K562 (cell line): ENCODE data around the gene KRT75. TPM values are rescaled to one million over a fixed set of nuclear protein-coding genes. Genes with fewer than 3 reads are reported as not detected.
A peak's percentile ranks its signal among the peaks of the same experiment; 100 is the strongest.

Experiments used
- ATAC-seq: fragments of 200-7000 bp; cut with Tn5 transposase; 3 replicates; pipeline ENCODE4 v1.9.1; 2020; ENCODE audit warnings: moderate library complexity
- BruUV-seq: library from RNA; stranded (reverse); fragments of 400-500 nt; replicated peaks from 2 replicates; lab custom pipeline; 2021; lab: Mats Ljungman, UMichigan
- CTCF ChIA-PET: fragments of 300-600 bp; formaldehyde crosslinking; extraction: SDS; loops from one replicate; lab custom pipeline; 2021; ENCODE audit warnings: low intra/inter-chr PET ratio; lab: Yijun Ruan, JAX
- POLR2A ChIA-PET: fragments of 300-600, 350-650 bp; sonication (Branson Sonifier 250); formaldehyde crosslinking; extraction: SDS; loops from one replicate; lab custom pipeline; 2021; ENCODE audit warnings: antibody characterized with exemption, inconsistent platforms; lab: Yijun Ruan, JAX
- DNase-seq, 4 experiments: peaks; one replicate each; pipeline versions ENCODE4 v3.0.0 to v3.0.0-alpha.2; 2011 to 2018; ENCODE audit warnings: low spot score in 3 of 4, mixed read lengths in 3 of 4; ENCODE audit errors: extremely low read depth in 1 of 4
- FAIRE-seq: peaks from 2 replicates; lab custom pipeline; 2011; peaks lifted over from hg19 to GRCh38; lab: Jason Lieb, UNC
- H2AFZ ChIP-seq: 2 replicates; pipeline ENCODE4 v1.6.0; 2011; ENCODE audit warnings: low read depth, low read length, control low read depth, inconsistent platforms
- H3K27ac ChIP-seq: fragments of 200-600 bp; 3 replicates; pipeline ENCODE4 v1.8.0; 2011; ENCODE audit warnings: low read depth, mild to moderate bottlenecking, control low read depth, inconsistent platforms, low read length, moderate library complexity, mixed read lengths; ENCODE audit errors: extremely low read depth
- H3K27me3 ChIP-seq, 2 experiments: fragments of 300-600 bp in 1 of 2; 2 replicates in 1 of 2; 3 replicates in 1 of 2; pipeline versions ENCODE4 v1.6.0 to v1.8.0; 2011; ENCODE audit warnings: inconsistent platforms in 2 of 2, low read length in 2 of 2, mild to moderate bottlenecking in 1 of 2, mixed read lengths in 1 of 2, moderate library complexity in 1 of 2; ENCODE audit not compliant: control insufficient read depth in 2 of 2, insufficient read depth in 2 of 2
- H3K36me3 ChIP-seq: fragments of 300-600 bp; 3 replicates; pipeline ENCODE4 v1.8.0; 2011; ENCODE audit warnings: mild to moderate bottlenecking, low read length, inconsistent platforms; ENCODE audit not compliant: control insufficient read depth, insufficient read depth
- H3K4me1 ChIP-seq, 2 experiments: fragments of 200-600 bp in 1 of 2; replicated peaks in 1 of 2; 2 replicates in 1 of 2; 3 replicates in 1 of 2; pipeline versions ENCODE4 v1.5.1 to v1.8.0; 2011; ENCODE audit warnings: inconsistent platforms in 2 of 2, low read length in 2 of 2, mild to moderate bottlenecking in 1 of 2, mixed read lengths in 1 of 2, moderate library complexity in 1 of 2; ENCODE audit not compliant: control insufficient read depth in 2 of 2, insufficient read depth in 2 of 2
- H3K4me2 ChIP-seq: 2 replicates; pipeline ENCODE4 v1.6.1; 2011; ENCODE audit warnings: low read length, control low read depth, inconsistent platforms, mixed read lengths; ENCODE audit not compliant: insufficient read depth
- H3K4me3 ChIP-seq: fragments of 200-600 bp; sonication (generic), shearing (Covaris generic); 2 replicates; pipeline ENCODE4 v1.5.1; 2016; ENCODE audit warnings: control low read depth, inconsistent platforms
- H3K79me2 ChIP-seq: fragments of 200-600 bp; 3 replicates; pipeline ENCODE4 v1.8.0; 2011; ENCODE audit warnings: low read length, inconsistent platforms; ENCODE audit not compliant: control insufficient read depth, insufficient read depth
- H3K9ac ChIP-seq, 2 experiments: 2 replicates each; pipeline versions ENCODE4 v1.6.0 to v1.6.1; 2011; ENCODE audit warnings: low read depth in 2 of 2, low read length in 2 of 2, control low read depth in 1 of 2, inconsistent platforms in 1 of 2, mild to moderate bottlenecking in 1 of 2, mixed read lengths in 1 of 2; ENCODE audit not compliant: insufficient read depth in 1 of 2
- H3K9me1 ChIP-seq: one replicate; pipeline ENCODE4 v1.6.0; 2011; ENCODE audit warnings: inconsistent platforms, mild to moderate bottlenecking, low read length, moderate library complexity; ENCODE audit not compliant: control insufficient read depth, insufficient read depth
- H3K9me3 ChIP-seq: replicated peaks from 2 replicates; pipeline ENCODE4 v1.5.1; 2011; ENCODE audit warnings: low read depth, low read length, inconsistent platforms; ENCODE audit not compliant: control insufficient read depth, insufficient read depth
- H4K20me1 ChIP-seq: replicated peaks from 2 replicates; pipeline ENCODE4 v1.6.1; 2011; ENCODE audit warnings: low read length, inconsistent platforms, mixed read lengths; ENCODE audit not compliant: control insufficient read depth, insufficient read depth
- E2F5 ChIP-seq: sonication (generic); formaldehyde crosslinking; IDR thresholded peaks from 2 replicates; pipeline ENCODE4 v1.8.0; 2022; ENCODE audit warnings: mild to moderate bottlenecking, missing genetic modification reagents
- FOSL1 ChIP-seq: fragments of 200-800 bp; sonication (Bioruptor generic); conservative IDR thresholded peaks from 2 replicates; pipeline ENCODE4 v1.6.1; 2016; ENCODE audit warnings: missing genetic modification characterization, missing compliant biosample characterization
- MCM7 ChIP-seq, 2 experiments: fragments of 450-650 bp; IDR thresholded peaks; 2 replicates each; pipeline ENCODE4 v1.6.1; 2016 to 2018
- NFE2 ChIP-seq: IDR thresholded peaks from 2 replicates; pipeline ENCODE4 v1.6.1; 2014; ENCODE audit warnings: antibody characterized with exemption, low read depth
- NFIC ChIP-seq: fragments of 450-650 bp; IDR thresholded peaks from 2 replicates; pipeline ENCODE4 v1.6.1; 2017; ENCODE audit warnings: mild to moderate bottlenecking, inconsistent platforms
- TCFL5 ChIP-seq: fragments of 250-450 bp; sonication (Bioruptor Pico); conservative IDR thresholded peaks from 2 replicates; pipeline ENCODE4 v1.6.1; 2021; ENCODE audit warnings: mild to moderate bottlenecking, moderate library complexity, matching md5 sums
- WGBS: fragments of 100-300 bp; shearing (Covaris generic); methylation state at CpG from one replicate; pipeline ENCODE4 v1.1.6; 2016; ENCODE audit warnings: low coverage, mixed read lengths; ENCODE audit not compliant: insufficient coverage; ENCODE audit errors: missing lambda C conversion rate; 5-methylcytosine and 5-hydroxymethylcytosine counted together
- in situ Hi-C: fragments of 300-500 bp; cut with MboI; formaldehyde crosslinking; loops from 4 replicates; pipeline ENCODE4 v1.15.0; 2018; ENCODE audit warnings: inconsistent platforms, mixed read lengths
- intact Hi-C: fragments of 100-400 bp; cut with micrococcal nuclease; formaldehyde crosslinking; loops from 2 replicates; pipeline ENCODE4 v1.14.2; 2022
- polyA plus RNA-seq, 8 experiments: library from polyadenylated mRNA; depleted of rRNA in 4 of 8; stranded (reverse) in 5 of 8; unstranded in 3 of 8; fragments of >200 nt; fragmentation: Nextera tagmentation in 2 of 8; fragmentation: Illumina TruSeq in 1 of 8; extraction: Ambion mirVana in 2 of 8; extraction: Trizol in 1 of 8; gene quantifications; 2 replicates each; pipeline versions ENCODE4 v1.2.1 to v1.2.3, GENCODE V29; 2011 to 2014; ENCODE audit warnings: inconsistent platforms in 1 of 8, missing spikeins in 1 of 8
- total RNA-seq, 7 experiments: library from RNA; depleted of rRNA in 6 of 7; stranded (reverse); fragments of >200 nt in 6 of 7; fragmentation: Illumina TruSeq in 2 of 7; extraction: Trizol in 2 of 7; gene quantifications; 2 replicates each; pipeline versions ENCODE4 v1.2.1 to v1.2.3, GENCODE V29; 2011 to 2021; ENCODE audit warnings: low replicate concordance in 1 of 7
- TF ChIP-seq, protein P1 (sequence below): fragments of 450-650 bp; IDR thresholded peaks from 2 replicates; pipeline ENCODE4 v1.6.1; 2018; ENCODE audit not compliant: partially characterized antibody
- TF ChIP-seq, protein P2 (sequence below): fragments of 450-650 bp; conservative IDR thresholded peaks from 2 replicates; pipeline ENCODE4 v1.6.1; 2016; ENCODE audit warnings: missing genetic modification characterization, low read depth, mild to moderate bottlenecking, control low read depth, missing compliant biosample characterization

KRT75 gene
- total and polyA plus RNA-seq, 9 of the 15 experiments (the other 6 are each of a cell fraction or from before 2014, with no cell fraction given): not detected

DNA sequence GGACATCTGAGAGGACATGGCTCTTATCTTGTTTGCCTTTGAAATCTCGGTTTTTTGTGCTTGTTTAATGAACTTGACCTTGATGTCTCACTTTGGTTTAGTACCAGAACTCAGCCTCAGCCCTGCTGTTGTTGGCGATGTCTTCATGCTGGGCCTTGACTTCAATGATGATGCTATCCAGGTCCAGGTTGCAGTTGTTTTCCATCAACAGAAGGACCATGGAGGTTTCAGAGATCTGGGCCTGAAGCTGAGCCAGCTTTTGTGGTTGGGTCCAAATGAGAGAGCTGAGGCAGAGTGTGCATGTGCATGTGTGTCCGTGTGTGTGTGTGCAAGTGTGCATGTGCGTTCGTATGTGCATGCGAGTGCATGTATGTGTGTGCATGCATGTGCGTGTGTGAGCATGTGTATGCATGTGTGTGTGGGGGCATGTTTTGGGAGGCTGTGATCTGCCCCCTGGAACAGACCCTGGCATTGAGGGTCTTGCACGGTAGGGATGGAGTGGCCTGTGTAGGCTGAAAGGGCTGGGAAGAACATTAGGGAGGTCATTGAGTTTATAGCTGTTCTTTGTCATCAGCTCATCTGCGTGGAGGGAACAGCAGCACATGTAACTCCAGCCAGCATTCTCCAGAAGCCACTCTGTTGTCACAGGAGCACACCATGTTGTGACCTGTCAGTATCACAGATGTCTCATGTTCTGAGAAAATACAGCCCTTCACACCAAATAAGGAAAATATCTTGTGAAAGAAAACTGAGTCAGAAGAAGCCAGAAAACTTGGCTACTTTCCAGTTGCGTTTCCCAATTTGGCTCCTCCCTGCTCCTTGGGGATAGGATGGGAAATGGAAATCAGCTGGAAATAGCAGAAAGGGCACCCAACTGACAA, 18.1 kb downstream of the KRT75 start:
- peaks cover 0 to 25% of the 10 kb centered on the region in 2 experiments; a peak in 2 of 5 replicates for H3K27me3 ChIP-seq
- peaks cover 3% of the 10 kb centered on the region for H3K9me1 ChIP-seq
- no peaks in the 10 kb centered on the region; a peak in 1 of 5 replicates for H3K4me1 ChIP-seq
- H3K9me3 ChIP-seq: no peaks in the 10 kb centered on the region
- H3K4me3 ChIP-seq: no peak overlapping the region
- no TSS peak for BruUV-seq
- ATAC-seq (no peak), FAIRE-seq (no peak), DNase-seq (no peak)
- no peak overlapping the region for H3K9ac ChIP-seq
- no peaks in the 10 kb centered on the region for H3K79me2 ChIP-seq
- no peak overlapping the region for H2AFZ ChIP-seq
- no peak overlapping the region for H3K4me2 ChIP-seq
- WGBS: 1% methylated on average over 10 of the region's 10 CpGs
- peaks cover 7% of the 10 kb centered on the region; the same call in 1 of the 2 replicates for H4K20me1 ChIP-seq
- H3K36me3 ChIP-seq: no peaks in the 10 kb centered on the region
- intact Hi-C loops (no loop called here), in situ Hi-C loops (no loop called here)
- no peak overlapping the region for H3K27ac ChIP-seq
- ChIA-PET POLR2A (no interaction called here), CTCF (no interaction called here)
- TF ChIP-seq MCM7 (IDR thresholded peaks at IDR 0.05) (no peak), NFIC (0 out of 2 replicates have a peak, but pooled peaks have one; percentile 10)

DNA sequence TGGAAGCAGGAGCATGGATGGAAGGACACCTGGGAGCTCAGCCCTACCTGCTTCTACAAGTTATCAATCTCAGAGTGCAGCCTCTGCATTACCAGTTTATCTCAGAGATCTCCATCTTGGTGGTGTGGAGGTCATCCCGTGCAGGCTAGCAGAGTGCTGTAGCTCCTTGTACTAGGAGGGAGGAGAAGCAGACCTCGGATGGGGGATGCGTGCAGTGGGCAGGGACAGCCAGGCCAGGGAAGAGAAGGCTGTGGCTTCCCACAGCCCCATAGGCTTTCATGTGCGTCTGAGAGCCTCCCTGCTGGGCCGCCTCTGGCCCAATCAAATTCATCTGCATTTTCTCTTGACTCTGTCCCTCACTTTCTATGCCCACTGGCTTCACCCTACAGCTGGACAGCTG, 19.2 kb downstream of the KRT75 start:
- H3K79me2 ChIP-seq: no peaks in the 10 kb centered on the region
- H3K27ac ChIP-seq: no peak overlapping the region
- no peak overlapping the region for H3K4me2 ChIP-seq
- TF ChIP-seq FOSL1 (tag) (no peak), NFE2 (no peak), E2F5 (no peak), TCFL5 (CRISPR knock-in tag) (no peak)
- TF ChIP-seq, protein P1, sequence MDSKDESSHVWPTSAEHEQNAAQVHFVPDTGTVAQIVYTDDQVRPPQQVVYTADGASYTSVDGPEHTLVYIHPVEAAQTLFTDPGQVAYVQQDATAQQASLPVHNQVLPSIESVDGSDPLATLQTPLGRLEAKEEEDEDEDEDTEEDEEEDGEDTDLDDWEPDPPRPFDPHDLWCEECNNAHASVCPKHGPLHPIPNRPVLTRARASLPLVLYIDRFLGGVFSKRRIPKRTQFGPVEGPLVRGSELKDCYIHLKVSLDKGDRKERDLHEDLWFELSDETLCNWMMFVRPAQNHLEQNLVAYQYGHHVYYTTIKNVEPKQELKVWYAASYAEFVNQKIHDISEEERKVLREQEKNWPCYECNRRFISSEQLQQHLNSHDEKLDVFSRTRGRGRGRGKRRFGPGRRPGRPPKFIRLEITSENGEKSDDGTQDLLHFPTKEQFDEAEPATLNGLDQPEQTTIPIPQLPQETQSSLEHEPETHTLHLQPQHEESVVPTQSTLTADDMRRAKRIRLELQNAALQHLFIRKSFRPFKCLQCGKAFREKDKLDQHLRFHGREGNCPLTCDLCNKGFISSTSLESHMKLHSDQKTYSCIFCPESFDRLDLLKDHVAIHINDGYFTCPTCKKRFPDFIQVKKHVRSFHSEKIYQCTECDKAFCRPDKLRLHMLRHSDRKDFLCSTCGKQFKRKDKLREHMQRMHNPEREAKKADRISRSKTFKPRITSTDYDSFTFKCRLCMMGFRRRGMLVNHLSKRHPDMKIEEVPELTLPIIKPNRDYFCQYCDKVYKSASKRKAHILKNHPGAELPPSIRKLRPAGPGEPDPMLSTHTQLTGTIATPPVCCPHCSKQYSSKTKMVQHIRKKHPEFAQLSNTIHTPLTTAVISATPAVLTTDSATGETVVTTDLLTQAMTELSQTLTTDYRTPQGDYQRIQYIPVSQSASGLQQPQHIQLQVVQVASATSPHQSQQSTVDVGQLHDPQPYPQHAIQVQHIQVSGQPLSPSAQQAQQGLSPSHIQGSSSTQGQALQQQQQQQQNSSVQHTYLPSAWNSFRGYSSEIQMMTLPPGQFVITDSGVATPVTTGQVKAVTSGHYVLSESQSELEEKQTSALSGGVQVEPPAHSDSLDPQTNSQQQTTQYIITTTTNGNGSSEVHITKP: no peak
- TF ChIP-seq, protein P2, sequence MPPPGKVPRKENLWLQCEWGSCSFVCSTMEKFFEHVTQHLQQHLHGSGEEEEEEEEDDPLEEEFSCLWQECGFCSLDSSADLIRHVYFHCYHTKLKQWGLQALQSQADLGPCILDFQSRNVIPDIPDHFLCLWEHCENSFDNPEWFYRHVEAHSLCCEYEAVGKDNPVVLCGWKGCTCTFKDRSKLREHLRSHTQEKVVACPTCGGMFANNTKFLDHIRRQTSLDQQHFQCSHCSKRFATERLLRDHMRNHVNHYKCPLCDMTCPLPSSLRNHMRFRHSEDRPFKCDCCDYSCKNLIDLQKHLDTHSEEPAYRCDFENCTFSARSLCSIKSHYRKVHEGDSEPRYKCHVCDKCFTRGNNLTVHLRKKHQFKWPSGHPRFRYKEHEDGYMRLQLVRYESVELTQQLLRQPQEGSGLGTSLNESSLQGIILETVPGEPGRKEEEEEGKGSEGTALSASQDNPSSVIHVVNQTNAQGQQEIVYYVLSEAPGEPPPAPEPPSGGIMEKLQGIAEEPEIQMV: no peak
- no peak for FAIRE-seq
- no peak for DNase-seq
- H4K20me1 ChIP-seq: peaks cover 7% of the 10 kb centered on the region; the same call in 1 of the 2 replicates
- intact Hi-C loops (no loop called here), in situ Hi-C loops (no loop called here)
- no peaks in the 10 kb centered on the region for H3K9me3 ChIP-seq
- peaks cover 0 to 25% of the 10 kb centered on the region in 2 experiments; a peak in 2 of 5 replicates for H3K27me3 ChIP-seq
- peaks cover 3% of the 10 kb centered on the region for H3K9me1 ChIP-seq
- POLR2A ChIA-PET: interaction anchor here (0.9 kb wide), 1 partner anchor 147 kb away, joined by 4 read pairs; no protein-coding TSS in a partner anchor
- no peaks in the 10 kb centered on the region for H3K36me3 ChIP-seq
- no peak for ATAC-seq
- H2AFZ ChIP-seq: no peak overlapping the region
- H3K4me3 ChIP-seq: no peak overlapping the region
- CTCF ChIA-PET: no interaction called here
- no TSS peak for BruUV-seq
- H3K9ac ChIP-seq: no peak overlapping the region
- H3K4me1 ChIP-seq: no peaks in the 10 kb centered on the region; a peak in 1 of 5 replicates
- 0% methylated on average over 5 of the region's 5 CpGs for WGBS
